ENCODE measurements around the gene RPS16.

RPS16 gene

GRCh38 chr19:39422020-39422419, 13.7 kb downstream of the RPS16 start:
- Histone ChIP-seq H3K4me1 (ENCODE audit: control insufficient read depth, insufficient read depth, low read length) (no peaks in the 10 kb centered on the region), H3K27ac (ENCODE audit: low read length) (no peak overlapping the region), H3K27me3 (ENCODE audit: control insufficient read depth, insufficient read depth, low read length) (no peaks in the 10 kb centered on the region), H3K36me3 (ENCODE audit: control insufficient read depth, insufficient read depth, low read length) (peaks cover 41% of the 10 kb centered on the region), H3K9me3 (ENCODE audit: control insufficient read depth, insufficient read depth, low read length) (no peaks in the 10 kb centered on the region), H3K4me3 (ENCODE audit: low read length) (no peak overlapping the region)
- no peak for DNase-seq (ENCODE audit: low read depth, low spot score)
- WGBS (ENCODE audit: insufficient coverage, insufficient read length): no CpG with 5 or more reads among the region's 5 CpGs

- Histone ChIP-seq H3K27ac (ENCODE audit: low read length) (no peak overlapping the region), H3K9me3 (ENCODE audit: control insufficient read depth, insufficient read depth, low read length) (no peaks in the 10 kb centered on the region), H3K4me1 (ENCODE audit: control insufficient read depth, insufficient read depth, low read length) (no peaks in the 10 kb centered on the region), H3K36me3 (ENCODE audit: control insufficient read depth, insufficient read depth, low read length) (peaks cover 44% of the 10 kb centered on the region), H3K4me3 (ENCODE audit: low read length) (no peak overlapping the region), H3K27me3 (ENCODE audit: control insufficient read depth, insufficient read depth, low read length) (no peaks in the 10 kb centered on the region)
- no CpG with 5 or more reads among the region's 15 CpGs for WGBS (ENCODE audit: insufficient coverage, insufficient read length)
- no peak for DNase-seq (ENCODE audit: low read depth, low spot score)
These were observed 15.0 kb downstream of the RPS16 start for GRCh38 chr19:39420769-39421168.

- Histone ChIP-seq H3K27me3 (ENCODE audit: control insufficient read depth, insufficient read depth, low read length) (no peaks in the 10 kb centered on the region), H3K36me3 (ENCODE audit: control insufficient read depth, insufficient read depth, low read length) (peaks cover 35% of the 10 kb centered on the region), H3K4me3 (ENCODE audit: low read length) (no peak overlapping the region), H3K4me1 (ENCODE audit: control insufficient read depth, insufficient read depth, low read length) (peaks cover 4% of the 10 kb centered on the region), H3K9me3 (ENCODE audit: control insufficient read depth, insufficient read depth, low read length) (no peaks in the 10 kb centered on the region), H3K27ac (ENCODE audit: low read length) (no peak overlapping the region)
- WGBS (ENCODE audit: insufficient coverage, insufficient read length): no CpG with 5 or more reads among the region's 9 CpGs
- DNase-seq (ENCODE audit: low read depth, low spot score): no peak
These were observed 16.7 kb downstream of the RPS16 start for GRCh38 chr19:39419003-39419402.

DNA sequence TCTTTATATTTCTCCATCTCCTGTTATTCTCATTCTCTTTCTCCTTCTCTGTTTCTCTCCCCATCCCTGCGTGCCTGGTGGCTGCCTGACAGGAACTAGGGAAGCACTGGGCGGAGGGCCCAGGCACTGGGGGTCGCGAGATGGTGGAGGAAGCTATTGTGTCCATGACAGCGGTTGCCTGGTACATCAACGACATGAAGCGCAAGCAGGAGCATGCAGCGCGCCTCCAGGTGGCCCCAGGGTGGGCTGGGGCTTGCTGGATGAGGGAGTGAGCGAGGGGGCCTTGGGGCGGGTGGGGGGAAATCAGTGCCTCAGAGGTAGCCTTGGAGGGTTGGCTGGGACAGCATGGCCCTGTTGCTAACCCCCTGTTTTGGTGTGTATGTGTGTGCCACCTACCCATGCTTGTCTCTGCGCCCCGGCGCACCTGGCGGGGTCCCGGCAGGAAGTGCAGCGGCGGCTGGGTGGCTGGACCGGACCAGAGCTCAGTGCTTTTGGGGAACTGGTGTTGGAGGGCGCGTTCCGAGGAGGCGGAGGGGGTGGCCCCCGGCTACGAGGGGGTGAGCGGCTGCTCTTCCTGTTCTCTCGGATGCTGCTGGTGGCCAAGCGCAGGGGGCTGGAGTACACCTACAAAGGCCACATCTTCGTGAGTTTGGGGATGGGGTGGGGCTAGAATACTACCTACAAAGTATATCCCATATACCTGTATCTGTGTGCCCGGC, 18.1 kb downstream of the RPS16 start:
- Histone ChIP-seq H3K27ac (ENCODE audit: low read length) (no peak overlapping the region), H3K4me3 (ENCODE audit: low read length) (no peak overlapping the region), H3K27me3 (ENCODE audit: control insufficient read depth, insufficient read depth, low read length) (no peaks in the 10 kb centered on the region), H3K9me3 (ENCODE audit: control insufficient read depth, insufficient read depth, low read length) (no peaks in the 10 kb centered on the region), H3K36me3 (ENCODE audit: control insufficient read depth, insufficient read depth, low read length) (peaks cover 23% of the 10 kb centered on the region), H3K4me1 (ENCODE audit: control insufficient read depth, insufficient read depth, low read length) (peaks cover 4% of the 10 kb centered on the region)
- no peak for DNase-seq (ENCODE audit: low read depth, low spot score)
- WGBS (ENCODE audit: insufficient coverage, insufficient read length): no CpG with 5 or more reads among the region's 30 CpGs

- Histone ChIP-seq H3K9me3 (ENCODE audit: control insufficient read depth, insufficient read depth, low read length) (no peaks in the 10 kb centered on the region), H3K4me3 (ENCODE audit: low read length) (no peak overlapping the region), H3K36me3 (ENCODE audit: control insufficient read depth, insufficient read depth, low read length) (peaks cover 17% of the 10 kb centered on the region), H3K27me3 (ENCODE audit: control insufficient read depth, insufficient read depth, low read length) (no peaks in the 10 kb centered on the region), H3K4me1 (ENCODE audit: control insufficient read depth, insufficient read depth, low read length) (peaks cover 4% of the 10 kb centered on the region), H3K27ac (ENCODE audit: low read length) (no peak overlapping the region)
- DNase-seq (ENCODE audit: low read depth, low spot score): no peak
- no CpG with 5 or more reads among the region's 27 CpGs for WGBS (ENCODE audit: insufficient coverage, insufficient read length)
These were observed 19.3 kb downstream of the RPS16 start for GRCh38 chr19:39416152-39417120.

- no peak overlapping the region for H3K4me3 ChIP-seq (ENCODE audit: low read length)
- H3K27ac ChIP-seq (ENCODE audit: low read length): no peak overlapping the region
- WGBS (ENCODE audit: insufficient coverage, insufficient read length): no CpG with 5 or more reads among the region's 35 CpGs
- H3K36me3 ChIP-seq (ENCODE audit: control insufficient read depth, insufficient read depth, low read length): peaks cover 14% of the 10 kb centered on the region
- H3K27me3 ChIP-seq (ENCODE audit: control insufficient read depth, insufficient read depth, low read length): no peaks in the 10 kb centered on the region
- no peaks in the 10 kb centered on the region for H3K9me3 ChIP-seq (ENCODE audit: control insufficient read depth, insufficient read depth, low read length)
- peaks cover 8% of the 10 kb centered on the region for H3K4me1 ChIP-seq (ENCODE audit: control insufficient read depth, insufficient read depth, low read length)
- no peak for DNase-seq (ENCODE audit: low read depth, low spot score)
These were observed 20.4 kb downstream of the RPS16 start for GRCh38 chr19:39415111-39416046.

DNA sequence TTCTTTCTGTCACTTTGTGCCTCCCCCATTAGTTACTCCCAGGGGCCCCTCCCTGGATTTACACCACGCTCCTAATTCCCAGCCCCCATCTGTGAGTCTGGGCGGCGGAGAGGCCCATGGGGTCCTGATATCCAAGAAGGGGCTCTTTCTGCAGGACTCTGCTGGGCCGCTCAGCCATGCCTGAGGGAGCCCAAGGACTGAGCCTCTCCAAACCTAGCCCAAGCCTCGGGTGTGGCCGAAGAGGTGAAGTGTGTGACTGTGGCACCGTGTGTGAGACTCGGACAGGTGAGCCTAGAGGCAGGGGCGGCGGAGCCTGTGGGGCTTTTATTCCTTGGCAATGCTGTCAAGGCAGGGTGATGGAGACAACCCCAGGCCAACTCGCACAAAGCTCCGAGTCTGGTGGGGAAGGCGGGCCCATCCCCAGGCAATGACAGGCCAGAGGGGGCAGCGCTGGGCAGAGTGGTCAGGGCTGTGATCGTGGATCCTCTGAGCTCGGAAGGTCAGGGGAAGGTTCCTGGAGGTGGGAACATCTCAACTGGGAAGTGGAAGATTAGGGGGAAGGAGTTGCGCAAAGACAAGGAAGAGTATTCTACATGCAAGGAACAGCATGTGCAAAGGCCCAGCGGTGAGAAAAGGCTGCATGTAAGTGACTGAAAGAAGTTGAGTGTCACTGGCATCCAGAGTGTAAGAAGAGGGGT, 21.7 kb downstream of the RPS16 start:
- Histone ChIP-seq H3K36me3 (ENCODE audit: control insufficient read depth, insufficient read depth, low read length) (peaks cover 13% of the 10 kb centered on the region), H3K27ac (ENCODE audit: low read length) (no peak overlapping the region), H3K4me1 (ENCODE audit: control insufficient read depth, insufficient read depth, low read length) (peaks cover 8% of the 10 kb centered on the region), H3K9me3 (ENCODE audit: control insufficient read depth, insufficient read depth, low read length) (no peaks in the 10 kb centered on the region), H3K27me3 (ENCODE audit: control insufficient read depth, insufficient read depth, low read length) (no peaks in the 10 kb centered on the region), H3K4me3 (ENCODE audit: low read length) (peak overlapping the region; percentile 62; the same call in 1 of the 2 replicates)
- WGBS (ENCODE audit: insufficient coverage, insufficient read length): no CpG with 5 or more reads among the region's 18 CpGs
- no peak for DNase-seq (ENCODE audit: low read depth, low spot score)

- Histone ChIP-seq H3K4me1 (ENCODE audit: control insufficient read depth, insufficient read depth, low read length) (peaks cover 11% of the 10 kb centered on the region), H3K36me3 (ENCODE audit: control insufficient read depth, insufficient read depth, low read length) (peaks cover 7% of the 10 kb centered on the region; the same call in 1 of the 2 replicates), H3K27me3 (ENCODE audit: control insufficient read depth, insufficient read depth, low read length) (no peaks in the 10 kb centered on the region), H3K4me3 (ENCODE audit: low read length) (peak overlapping the region; percentile 62; the same call in 1 of the 2 replicates), H3K9me3 (ENCODE audit: control insufficient read depth, insufficient read depth, low read length) (no peaks in the 10 kb centered on the region), H3K27ac (ENCODE audit: low read length) (no peak overlapping the region)
- no peak for DNase-seq (ENCODE audit: low read depth, low spot score)
- WGBS (ENCODE audit: insufficient coverage, insufficient read length): no CpG with 5 or more reads among the region's 54 CpGs
These were observed 22.4 kb downstream of the RPS16 start for GRCh38 chr19:39413272-39413910.

- Histone ChIP-seq H3K27me3 (ENCODE audit: control insufficient read depth, insufficient read depth, low read length) (no peaks in the 10 kb centered on the region), H3K27ac (ENCODE audit: low read length) (no peak overlapping the region), H3K36me3 (ENCODE audit: control insufficient read depth, insufficient read depth, low read length) (peaks cover 6% of the 10 kb centered on the region; the same call in 1 of the 2 replicates), H3K4me3 (ENCODE audit: low read length) (peak overlapping the region; percentile 62; the same call in 1 of the 2 replicates), H3K4me1 (ENCODE audit: control insufficient read depth, insufficient read depth, low read length) (peaks cover 14% of the 10 kb centered on the region), H3K9me3 (ENCODE audit: control insufficient read depth, insufficient read depth, low read length) (no peaks in the 10 kb centered on the region)
- DNase-seq (ENCODE audit: low read depth, low spot score): no peak
- WGBS (ENCODE audit: insufficient coverage, insufficient read length): no CpG with 5 or more reads among the region's 24 CpGs
These were observed 22.9 kb downstream of the RPS16 start for GRCh38 chr19:39412867-39413271.

All from iPS DF 6.9 (cell line).